Panc1 (cell line): Measurements from ENCODE around the gene CSF2RB. TPM values are rescaled to one million over a fixed set of nuclear protein-coding genes. Genes with fewer than 3 reads are reported as not detected.

Experiments
- ATAC-seq: fragments of 200-7000 bp; cut with Tn5 transposase; 2 replicates; pipeline ENCODE4 v1.9.1; 2020; ENCODE audit warnings: mild to moderate bottlenecking, moderate library complexity
- BruUV-seq: library from RNA; stranded (reverse); fragments of 400-500 nt; replicated peaks from 2 replicates; lab custom pipeline; 2021; lab: Mats Ljungman, UMichigan
- CTCF ChIA-PET: fragments of 300-600 bp; sonication (Branson Sonifier 250); formaldehyde crosslinking; loops from one replicate; lab custom pipeline; 2022; ENCODE audit warnings: antibody characterized with exemption; lab: Charles Lee
- POLR2A ChIA-PET: fragments of 300-600 bp; sonication (Branson Sonifier 250); formaldehyde crosslinking; loops from one replicate; lab custom pipeline; 2022; ENCODE audit warnings: antibody characterized with exemption; lab: Charles Lee
- DNase-seq: peaks from one replicate; pipeline ENCODE4 v3.0.0-alpha.2; 2010; ENCODE audit warnings: low read depth, low spot score
- H3K27ac ChIP-seq: 2 replicates; pipeline ENCODE4 v1.5.1; 2011; ENCODE audit warnings: mild to moderate bottlenecking, low read length, inconsistent platforms
- H3K27me3 ChIP-seq: fragments of 200-500 bp; sonication (Bioruptor generic); 2 replicates; pipeline ENCODE4 v1.6.0; 2014; ENCODE audit warnings: low read length, inconsistent platforms; ENCODE audit not compliant: control insufficient read depth, insufficient read depth
- H3K36me3 ChIP-seq: fragments of 200-500 bp; sonication (Bioruptor generic); 2 replicates; pipeline ENCODE4 v1.5.1; 2014; ENCODE audit warnings: inconsistent platforms, mild to moderate bottlenecking, low read length, moderate library complexity; ENCODE audit not compliant: control insufficient read depth, insufficient read depth
- H3K4me1 ChIP-seq: 2 replicates; pipeline ENCODE4 v1.5.1; 2011; ENCODE audit warnings: inconsistent platforms, mild to moderate bottlenecking, low read length, moderate library complexity; ENCODE audit not compliant: control insufficient read depth, insufficient read depth
- H3K4me3 ChIP-seq, 2 experiments: 2 replicates each; pipeline ENCODE4 v1.5.1; 2011 to 2012; ENCODE audit warnings: low read depth in 2 of 2, low read length in 2 of 2, mild to moderate bottlenecking in 2 of 2, inconsistent platforms in 1 of 2, moderate library complexity in 1 of 2
- H3K9me3 ChIP-seq: fragments of 200-500 bp; sonication (Bioruptor generic); 2 replicates; pipeline ENCODE4 v1.5.1; 2014; ENCODE audit warnings: low read depth, mild to moderate bottlenecking, inconsistent platforms, low read length, moderate library complexity; ENCODE audit not compliant: control insufficient read depth, insufficient read depth
- CTCF ChIP-seq: fragments of 450-650 bp; IDR thresholded peaks from 2 replicates; pipeline ENCODE4 v1.5.1; 2017; ENCODE audit warnings: mild to moderate bottlenecking
- POLR2AphosphoS5 ChIP-seq: IDR thresholded peaks from 2 replicates; pipeline ENCODE4 v1.6.1; 2012; ENCODE audit warnings: mild to moderate bottlenecking, low read depth, low read length, moderate library complexity
- REST ChIP-seq, 2 experiments: IDR thresholded peaks; 2 replicates each; pipeline ENCODE4 v1.6.1; 2011 to 2012; ENCODE audit warnings: low read depth in 2 of 2, control low read depth in 1 of 2, low read length in 1 of 2, mild to moderate bottlenecking in 1 of 2, moderate library complexity in 1 of 2; ENCODE audit not compliant: insufficient read depth in 1 of 2
- SIN3A ChIP-seq: IDR thresholded peaks from 2 replicates; pipeline ENCODE4 v1.6.1; 2012; ENCODE audit warnings: low read depth, mild to moderate bottlenecking, low read length, moderate library complexity, borderline replicate concordance; ENCODE audit not compliant: insufficient read depth
- TCF7L2 ChIP-seq: IDR thresholded peaks from 2 replicates; pipeline ENCODE4 v1.6.1; 2011; ENCODE audit warnings: mild to moderate bottlenecking, low read depth, low read length, inconsistent platforms
- in situ Hi-C: cut with HindIII; loops from 2 replicates; pipeline ENCODE4 v1.10.0; 2016; ENCODE audit warnings: low sequenced_read_pairs, low pct_unique_long_range_greater_than_20kb
- intact Hi-C: fragments of 100-400 bp; cut with micrococcal nuclease; formaldehyde crosslinking; loops from one replicate; pipeline ENCODE4 v1.10.0; 2022; ENCODE audit not compliant: unreplicated experiment
- total RNA-seq: library from RNA; stranded (reverse); gene quantifications from one replicate; pipeline ENCODE4 v1.2.1, GENCODE V29; 2021; ENCODE audit not compliant: unreplicated experiment

Gene CSF2RB
- total RNA-seq, 1 experiment from 2014 or later, result not detected

- no peak overlapping the region for H3K27ac ChIP-seq
- no peak for DNase-seq
- intact Hi-C loops, result no loop called here
- H3K36me3 ChIP-seq, result no peaks in the 10 kb centered on the region
- no peak overlapping the region for H3K4me3 ChIP-seq
- no peak for TF ChIP-seq CTCF
- no peak for TF ChIP-seq POLR2AphosphoS5
- no peak for TF ChIP-seq TCF7L2
- no peak for TF ChIP-seq REST (IDR thresholded peaks at IDR 0.05; ENCODE audit: insufficient read depth in 1 of 2, low read depth in 2 of 2, low read length in 1 of 2)
- no peak for TF ChIP-seq SIN3A
- no peaks in the 10 kb centered on the region for H3K4me1 ChIP-seq
- POLR2A ChIA-PET, result no interaction called here
- no TSS peak for BruUV-seq
- CTCF ChIA-PET, result no interaction called here
- H3K27me3 ChIP-seq, result no peaks in the 10 kb centered on the region
- H3K9me3 ChIP-seq, result no peaks in the 10 kb centered on the region
- in situ Hi-C loops, result no loop called here
- no peak for ATAC-seq
Measured at GRCh38 chr22:36950797-36951590, 37.6 kb downstream of the CSF2RB start.

- H3K9me3 ChIP-seq, result no peaks in the 10 kb centered on the region
- no peak for TF ChIP-seq POLR2AphosphoS5
- TF ChIP-seq TCF7L2, result no peak
- TF ChIP-seq REST (IDR thresholded peaks at IDR 0.05; ENCODE audit: insufficient read depth in 1 of 2, low read depth in 2 of 2, low read length in 1 of 2), result no peak
- TF ChIP-seq SIN3A, result no peak
- TF ChIP-seq CTCF, result no peak
- no peak for DNase-seq
- no peaks in the 10 kb centered on the region for H3K27me3 ChIP-seq
- no peaks in the 10 kb centered on the region for H3K36me3 ChIP-seq
- ATAC-seq, result no peak
- no peak overlapping the region for H3K27ac ChIP-seq
- in situ Hi-C loops (no loop called here), intact Hi-C loops (no loop called here)
- H3K4me3 ChIP-seq, result no peak overlapping the region
- BruUV-seq, result no TSS peak
- H3K4me1 ChIP-seq, result no peaks in the 10 kb centered on the region
- ChIA-PET POLR2A (no interaction called here), CTCF (no interaction called here)
Measured at GRCh38 chr22:36951746-36952145, 38.3 kb downstream of the CSF2RB start.
